Muscle of arm (tissue), 12 donors: ENCODE measurements around the gene RRP15. TPM values are rescaled to one million over a fixed set of nuclear protein-coding genes. Genes with fewer than 3 reads are reported as not detected.

Source experiments
- DNase-seq: peaks from one replicate; pipeline ENCODE4 v3.0.0-alpha.2; 2013
- polyA plus RNA-seq, 12 donors: library from polyadenylated mRNA; unstranded; fragments of 120-200 nt; gene quantifications; one replicate each; pipeline ENCODE4 v1.2.1, GENCODE V29; 2013; ENCODE audit not compliant: insufficient read length in 12 of 12

Gene RRP15
- polyA plus RNA-seq, 12 donors = 9.4 to 22.1 (median 19.4) TPM; not detected in 1

- no peak for DNase-seq
Measured at GRCh38 chr1:218357211-218357892, 72.3 kb downstream of the RRP15 start.

- no peak for DNase-seq
Measured at GRCh38 chr1:218357893-218358232, 72.8 kb downstream of the RRP15 start.

- no peak for DNase-seq
Measured at GRCh38 chr1:218361298-218362065, 76.4 kb downstream of the RRP15 start.

- DNase-seq = no peak
Measured at GRCh38 chr1:218362418-218363076, 77.5 kb downstream of the RRP15 start.

- DNase-seq = no peak
Measured at GRCh38 chr1:218363141-218363540, 78.0 kb downstream of the RRP15 start.

GRCh38 chr1:218364028-218364710, 79.1 kb downstream of the RRP15 start:
- DNase-seq = no peak

GRCh38 chr1:218365226-218365999, 80.3 kb downstream of the RRP15 start:
- no peak for DNase-seq

- DNase-seq = no peak
Measured at GRCh38 chr1:218366322-218367052, 81.4 kb downstream of the RRP15 start.

- DNase-seq = no peak
Measured at GRCh38 chr1:218367118-218367517, 82.0 kb downstream of the RRP15 start.

GRCh38 chr1:218368686-218369085, 83.6 kb downstream of the RRP15 start:
- no peak for DNase-seq

GRCh38 chr1:218369688-218370511, 84.8 kb downstream of the RRP15 start:
- no peak for DNase-seq

GRCh38 chr1:218371927-218372672, 87.0 kb downstream of the RRP15 start:
- peak; percentile 85 for DNase-seq

- DNase-seq = peak; percentile 63
Measured at GRCh38 chr1:218374401-218375353, 89.6 kb downstream of the RRP15 start.

GRCh38 chr1:218376722-218377121, 91.6 kb downstream of the RRP15 start:
- DNase-seq = no peak

- no peak for DNase-seq
Measured at GRCh38 chr1:218377143-218377660, 92.1 kb downstream of the RRP15 start.

GRCh38 chr1:218380125-218380977, 95.3 kb downstream of the RRP15 start:
- no peak for DNase-seq

GRCh38 chr1:218382261-218382660, 97.2 kb downstream of the RRP15 start:
- DNase-seq = no peak
